ENCODE results near the gene KRTAP10-6. TPM values are rescaled to one million over a fixed set of nuclear protein-coding genes. Genes with fewer than 3 reads are reported as not detected.

KRTAP10-6 gene
- polyA plus RNA-seq, 2 of the 4 experiments (the other 2 are of a cell fraction), result not detected

- CTCF ChIA-PET, result no interaction called here
- TF ChIP-seq, protein P1, sequence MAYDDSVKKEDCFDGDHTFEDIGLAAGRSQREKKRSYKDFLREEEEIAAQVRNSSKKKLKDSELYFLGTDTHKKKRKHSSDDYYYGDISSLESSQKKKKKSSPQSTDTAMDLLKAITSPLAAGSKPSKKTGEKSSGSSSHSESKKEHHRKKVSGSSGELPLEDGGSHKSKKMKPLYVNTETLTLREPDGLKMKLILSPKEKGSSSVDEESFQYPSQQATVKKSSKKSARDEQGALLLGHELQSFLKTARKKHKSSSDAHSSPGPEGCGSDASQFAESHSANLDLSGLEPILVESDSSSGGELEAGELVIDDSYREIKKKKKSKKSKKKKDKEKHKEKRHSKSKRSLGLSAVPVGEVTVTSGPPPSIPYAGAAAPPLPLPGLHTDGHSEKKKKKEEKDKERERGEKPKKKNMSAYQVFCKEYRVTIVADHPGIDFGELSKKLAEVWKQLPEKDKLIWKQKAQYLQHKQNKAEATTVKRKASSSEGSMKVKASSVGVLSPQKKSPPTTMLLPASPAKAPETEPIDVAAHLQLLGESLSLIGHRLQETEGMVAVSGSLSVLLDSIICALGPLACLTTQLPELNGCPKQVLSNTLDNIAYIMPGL (CRISPR knock-in tag; IDR thresholded peaks at IDR 0.05; ENCODE audit: borderline replicate concordance), result no peak
- TF ChIP-seq, protein P2, sequence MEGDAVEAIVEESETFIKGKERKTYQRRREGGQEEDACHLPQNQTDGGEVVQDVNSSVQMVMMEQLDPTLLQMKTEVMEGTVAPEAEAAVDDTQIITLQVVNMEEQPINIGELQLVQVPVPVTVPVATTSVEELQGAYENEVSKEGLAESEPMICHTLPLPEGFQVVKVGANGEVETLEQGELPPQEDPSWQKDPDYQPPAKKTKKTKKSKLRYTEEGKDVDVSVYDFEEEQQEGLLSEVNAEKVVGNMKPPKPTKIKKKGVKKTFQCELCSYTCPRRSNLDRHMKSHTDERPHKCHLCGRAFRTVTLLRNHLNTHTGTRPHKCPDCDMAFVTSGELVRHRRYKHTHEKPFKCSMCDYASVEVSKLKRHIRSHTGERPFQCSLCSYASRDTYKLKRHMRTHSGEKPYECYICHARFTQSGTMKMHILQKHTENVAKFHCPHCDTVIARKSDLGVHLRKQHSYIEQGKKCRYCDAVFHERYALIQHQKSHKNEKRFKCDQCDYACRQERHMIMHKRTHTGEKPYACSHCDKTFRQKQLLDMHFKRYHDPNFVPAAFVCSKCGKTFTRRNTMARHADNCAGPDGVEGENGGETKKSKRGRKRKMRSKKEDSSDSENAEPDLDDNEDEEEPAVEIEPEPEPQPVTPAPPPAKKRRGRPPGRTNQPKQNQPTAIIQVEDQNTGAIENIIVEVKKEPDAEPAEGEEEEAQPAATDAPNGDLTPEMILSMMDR (IDR thresholded peaks at IDR 0.05), result no peak
- TF ChIP-seq HOXB13 (CRISPR knock-in tag; IDR thresholded peaks at IDR 0.05; ENCODE audit: low read depth), result no peak
- DNase-seq (ENCODE audit: low read depth in 1 of 2, low spot score in 1 of 2) (no peak), FAIRE-seq (no peak), ATAC-seq (no peak)
- no peaks in the 10 kb centered on the region for H3K4me1 ChIP-seq
- no peak overlapping the region for H3K4me2 ChIP-seq
- POLR2A ChIA-PET, result no interaction called here
- WGBS (ENCODE audit: missing lambda C conversion rate), result 69% methylated on average over 17 of the region's 18 CpGs
- H3K27ac ChIP-seq, result no peak overlapping the region
- H3K9me3 ChIP-seq, result peaks cover 7% of the 10 kb centered on the region
- H3K4me3 ChIP-seq, result no peak overlapping the region
These were observed 24.7 kb downstream of the KRTAP10-6 start for GRCh38 chr21:44567481-44568171.

- ATAC-seq, result no peak
- TF ChIP-seq MAZ (IDR thresholded peaks at IDR 0.05; ENCODE audit: borderline replicate concordance, low read depth, low read length), result no peak
- no peak for TF ChIP-seq HOXB13 (CRISPR knock-in tag; IDR thresholded peaks at IDR 0.05; ENCODE audit: low read depth)
- no peak for TF ChIP-seq HEYL (CRISPR knock-in tag; IDR thresholded peaks at IDR 0.05)
- TF ChIP-seq, protein P1 (CRISPR knock-in tag; IDR thresholded peaks at IDR 0.05; ENCODE audit: borderline replicate concordance), result no peak
- TF ChIP-seq JUN (IDR thresholded peaks at IDR 0.05), result no peak
- TF ChIP-seq, protein P3, sequence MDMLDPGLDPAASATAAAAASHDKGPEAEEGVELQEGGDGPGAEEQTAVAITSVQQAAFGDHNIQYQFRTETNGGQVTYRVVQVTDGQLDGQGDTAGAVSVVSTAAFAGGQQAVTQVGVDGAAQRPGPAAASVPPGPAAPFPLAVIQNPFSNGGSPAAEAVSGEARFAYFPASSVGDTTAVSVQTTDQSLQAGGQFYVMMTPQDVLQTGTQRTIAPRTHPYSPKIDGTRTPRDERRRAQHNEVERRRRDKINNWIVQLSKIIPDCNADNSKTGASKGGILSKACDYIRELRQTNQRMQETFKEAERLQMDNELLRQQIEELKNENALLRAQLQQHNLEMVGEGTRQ (IDR thresholded peaks at IDR 0.05), result no peak
- TF ChIP-seq PBX3 (IDR thresholded peaks at IDR 0.05), result no peak
- no peak for TF ChIP-seq FOSL2 (IDR thresholded peaks at IDR 0.05)
- TF ChIP-seq FOSL2 (CRISPR knock-in tag; IDR thresholded peaks at IDR 0.05), result 0 out of 2 replicates have a peak, but pooled peaks have one; percentile 6
- TF ChIP-seq, protein P4, sequence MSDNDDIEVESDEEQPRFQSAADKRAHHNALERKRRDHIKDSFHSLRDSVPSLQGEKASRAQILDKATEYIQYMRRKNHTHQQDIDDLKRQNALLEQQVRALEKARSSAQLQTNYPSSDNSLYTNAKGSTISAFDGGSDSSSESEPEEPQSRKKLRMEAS (IDR thresholded peaks at IDR 0.05), result no peak
These were observed 25.9 kb downstream of the KRTAP10-6 start for GRCh38 chr21:44566403-44566802.

DNA sequence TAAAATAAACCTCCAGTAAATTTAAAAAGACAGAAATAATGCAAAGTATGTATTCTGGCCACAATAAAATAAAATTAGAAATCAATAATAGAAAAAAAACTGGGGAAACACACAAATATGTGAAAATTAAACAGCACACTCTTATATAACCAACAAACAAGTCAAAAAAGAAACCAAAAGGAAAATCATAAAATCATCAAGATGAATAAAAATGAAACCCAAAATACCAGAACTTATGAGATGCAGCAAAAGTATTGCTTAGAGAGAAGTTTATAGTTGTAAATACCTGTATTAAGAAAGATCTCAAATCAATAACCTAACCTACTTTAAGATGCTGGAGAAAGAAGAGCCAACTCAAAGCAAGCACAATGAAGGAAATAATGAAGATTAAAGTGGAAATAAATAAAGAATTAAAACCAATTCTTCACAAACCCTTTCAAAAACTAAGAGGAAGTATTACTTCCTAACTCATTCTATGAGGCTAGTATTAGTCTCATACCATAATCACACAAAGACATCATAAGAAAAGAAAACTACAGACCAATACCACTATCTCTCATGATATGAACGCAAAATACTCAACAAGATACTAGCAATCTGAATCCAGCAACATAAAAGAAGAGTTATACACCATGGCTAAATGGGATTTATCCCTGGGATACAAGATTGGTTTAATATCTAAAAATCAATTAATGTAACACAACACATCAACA lies 27.3 kb downstream of the KRTAP10-6 start:
- TF ChIP-seq ESRRA (IDR thresholded peaks at IDR 0.05; ENCODE audit: borderline replicate concordance, low read length), result no peak
- no peak for TF ChIP-seq GATA3 (IDR thresholded peaks at IDR 0.05; ENCODE audit: borderline replicate concordance)
- TF ChIP-seq MYC (IDR thresholded peaks at IDR 0.05; ENCODE audit: borderline replicate concordance, low read length), result no peak
- no peak for TF ChIP-seq RARB (CRISPR knock-in tag; IDR thresholded peaks at IDR 0.05)
- no peak for TF ChIP-seq ZSCAN20 (CRISPR knock-in tag; IDR thresholded peaks at IDR 0.05)
- TF ChIP-seq SMC3 (IDR thresholded peaks at IDR 0.05), result no peak
- no peaks in the 10 kb centered on the region for H3K9me3 ChIP-seq
- ATAC-seq (no peak), DNase-seq (ENCODE audit: low read depth in 1 of 2, low spot score in 1 of 2) (no peak), FAIRE-seq (no peak)
- H3K4me1 ChIP-seq, result no peaks in the 10 kb centered on the region
- WGBS (ENCODE audit: missing lambda C conversion rate), result 24% methylated on average over 1 of the region's 1 CpG
- no peak overlapping the region for H3K4me3 ChIP-seq
- ChIA-PET POLR2A (no interaction called here), CTCF (no interaction called here)
- no peak overlapping the region for H3K4me2 ChIP-seq
- H3K27ac ChIP-seq, result no peak overlapping the region

More at GRCh38 chr21:44566403-44566802, 25.9 kb downstream of the KRTAP10-6 start:
- CTCF ChIA-PET, result no interaction called here
- DNase-seq (ENCODE audit: low read depth in 1 of 2, low spot score in 1 of 2) (no peak), FAIRE-seq (no peak)
- WGBS (ENCODE audit: missing lambda C conversion rate), result 41% methylated on average over 1 of the region's 1 CpG
- Histone ChIP-seq H3K27ac (no peak overlapping the region), H3K4me3 (no peak overlapping the region), H3K4me2 (no peak overlapping the region), H3K9me3 (peaks cover 4% of the 10 kb centered on the region; the same call in 2 of the 3 replicates), H3K4me1 (no peaks in the 10 kb centered on the region)
- POLR2A ChIA-PET, result no interaction called here
